ENCODE measurements around the gene TMEM74B. TPM values are rescaled to one million over a fixed set of nuclear protein-coding genes. Genes with fewer than 3 reads are reported as not detected.
A peak's percentile ranks its signal among the peaks of the same experiment; 100 is the strongest.

The TMEM74B gene
- total RNA-seq, 4 donors from 2014 or later, result 4.1 to 11.6 (median 7.3) TPM

- 85 to 87% methylated on average over 3 of the region's 3 CpGs for WGBS, 2 donors
- TF ChIP-seq CTCF (IDR thresholded peaks at IDR 0.05), result no peak
- no peak for TF ChIP-seq POLR2A (IDR thresholded peaks at IDR 0.05)
- DNase-seq (ENCODE audit: low spot score in 2 of 2), result no peak
- intact Hi-C loops (cut with DNase I; ENCODE audit: low total_unique reads), result no loop called here
- H3K4me3 ChIP-seq (ENCODE audit: low read depth, poor library complexity, severe bottlenecking), result no peak overlapping the region
Measured at GRCh38 chr20:1191299-1191698, 6.5 kb upstream of the TMEM74B start.

GRCh38 chr20:1190847-1191246 lies 6.1 kb upstream of the TMEM74B start:
- H3K4me3 ChIP-seq (ENCODE audit: low read depth, poor library complexity, severe bottlenecking), result no peak overlapping the region
- TF ChIP-seq POLR2A (IDR thresholded peaks at IDR 0.05) (no peak), CTCF (IDR thresholded peaks at IDR 0.05) (no peak)
- 88 to 89% methylated on average over 3 of the region's 3 CpGs for WGBS, 2 donors
- DNase-seq (ENCODE audit: low spot score in 2 of 2), result no peak
- intact Hi-C loops (cut with DNase I; ENCODE audit: low total_unique reads), result no loop called here

- no peak overlapping the region for H3K4me3 ChIP-seq (ENCODE audit: low read depth, poor library complexity, severe bottlenecking)
- no peak for DNase-seq (ENCODE audit: low spot score in 2 of 2)
- intact Hi-C loops (cut with DNase I; ENCODE audit: low total_unique reads), result loop anchor here (5.0 kb wide), 1 partner anchor 368 kb away; no protein-coding TSS in a partner anchor
- TF ChIP-seq POLR2A (IDR thresholded peaks at IDR 0.05), result no peak
- TF ChIP-seq CTCF (IDR thresholded peaks at IDR 0.05), result no peak
- WGBS, 2 donors, result 74 to 85% methylated on average over 1 of the region's 1 CpG
Measured at GRCh38 chr20:1189827-1190226, 5.0 kb upstream of the TMEM74B start.

GRCh38 chr20:1188347-1188746 lies 3.6 kb upstream of the TMEM74B start:
- WGBS, 2 donors, result 90 to 95% methylated on average over 1 of the region's 1 CpG
- no peak for DNase-seq (ENCODE audit: low spot score in 2 of 2)
- intact Hi-C loops (cut with DNase I; ENCODE audit: low total_unique reads), result loop anchor here (5.0 kb wide), 1 partner anchor 366 kb away; no protein-coding TSS in a partner anchor
- no peak overlapping the region for H3K4me3 ChIP-seq (ENCODE audit: low read depth, poor library complexity, severe bottlenecking)
- TF ChIP-seq CTCF (IDR thresholded peaks at IDR 0.05) (peak in 1 of 3 donors; percentile 48), POLR2A (IDR thresholded peaks at IDR 0.05) (no peak)

- WGBS, 2 donors, result 75 to 82% methylated on average over 4 of the region's 4 CpGs
- intact Hi-C loops (cut with DNase I; ENCODE audit: low total_unique reads), result loop anchor here (5.0 kb wide), 1 partner anchor 365 kb away; no protein-coding TSS in a partner anchor
- H3K4me3 ChIP-seq (ENCODE audit: low read depth, poor library complexity, severe bottlenecking), result no peak overlapping the region
- no peak for TF ChIP-seq CTCF (IDR thresholded peaks at IDR 0.05)
- no peak for TF ChIP-seq POLR2A (IDR thresholded peaks at IDR 0.05)
- DNase-seq (ENCODE audit: low spot score in 2 of 2), result no peak
Measured at GRCh38 chr20:1187605-1188171, 2.9 kb upstream of the TMEM74B start.

All from lower leg skin (tissue), 4 donors.